C1 segment of cervical spinal cord (tissue), 14 donors: ENCODE results near the gene PKP3.
"Not testable (repeated sequence)": the region's sequence is repeated elsewhere in the genome, so short reads cannot be mapped to it uniquely, and the experiment has no call there.

Source experiments
- DNase-seq, 14 donors: peaks; one replicate each; lab custom pipeline; 2025; lab: John Stamatoyannopoulos, UW

PKP3 gene

GRCh38 chr11:394034-394857 lies at the start of gene PKP3:
Gene PKP3, plus strand, starts transcription at chr11:394209. Its CDS starts 84 bp downstream, at chr11:394293.
- no peak for DNase-seq

- no peak for DNase-seq
Observed at GRCh38 chr11:344836-345578, 49.0 kb upstream of the PKP3 start.

GRCh38 chr11:346529-346928 lies 47.5 kb upstream of the PKP3 start:
- DNase-seq = no peak

- not testable (repeated sequence) for DNase-seq
Observed at GRCh38 chr11:349270-349954, 44.6 kb upstream of the PKP3 start.

- DNase-seq = not testable (repeated sequence)
Observed at GRCh38 chr11:350033-350722, 43.8 kb upstream of the PKP3 start.

GRCh38 chr11:350723-351255 lies 43.2 kb upstream of the PKP3 start:
- no peak for DNase-seq

- no peak for DNase-seq
Observed at GRCh38 chr11:351411-351810, 42.6 kb upstream of the PKP3 start.

GRCh38 chr11:352456-353031 lies 41.5 kb upstream of the PKP3 start:
- DNase-seq = no peak

- DNase-seq = peak in 10 of 14 donors; percentile 17 to 86 (median 71)
Observed at GRCh38 chr11:353179-353873, 40.7 kb upstream of the PKP3 start.

- peak in 10 of 14 donors; percentile 53 to 91 (median 72) for DNase-seq
Observed at GRCh38 chr11:355581-356458, 38.2 kb upstream of the PKP3 start.

GRCh38 chr11:356610-357009 lies 37.4 kb upstream of the PKP3 start:
- no peak for DNase-seq

- DNase-seq = no peak
Observed at GRCh38 chr11:357582-357981, 36.4 kb upstream of the PKP3 start.

- no peak for DNase-seq
Observed at GRCh38 chr11:358129-358800, 35.7 kb upstream of the PKP3 start.

- no peak for DNase-seq
Observed at GRCh38 chr11:359181-359714, 34.8 kb upstream of the PKP3 start.

GRCh38 chr11:360326-361280 lies 33.4 kb upstream of the PKP3 start:
- DNase-seq = no peak

- no peak for DNase-seq
Observed at GRCh38 chr11:362642-363442, 31.2 kb upstream of the PKP3 start.

GRCh38 chr11:363443-363805 lies 30.6 kb upstream of the PKP3 start:
- DNase-seq = not testable (repeated sequence)
